Mammary epithelial cell (primary cell): ENCODE data around the gene ATP8B4.

Source experiments
- EZH2 ChIP-seq: IDR thresholded peaks from 2 replicates; pipeline ENCODE4 v1.6.1; 2012; ENCODE audit warnings: low read length, inconsistent platforms, borderline replicate concordance
- TF ChIP-seq, protein P1 (sequence below), 2 donors: IDR thresholded peaks in 1 of 2; conservative IDR thresholded peaks in 1 of 2; 2 replicates each; pipeline ENCODE4 v1.5.1; 2011 to 2012; ENCODE audit warnings: inconsistent platforms in 2 of 2, low read length in 2 of 2, mild to moderate bottlenecking in 2 of 2, control low read depth in 1 of 2, low read depth in 1 of 2; ENCODE audit not compliant: insufficient read depth in 1 of 2; ENCODE audit errors: extremely low read depth in 1 of 2

DNA sequence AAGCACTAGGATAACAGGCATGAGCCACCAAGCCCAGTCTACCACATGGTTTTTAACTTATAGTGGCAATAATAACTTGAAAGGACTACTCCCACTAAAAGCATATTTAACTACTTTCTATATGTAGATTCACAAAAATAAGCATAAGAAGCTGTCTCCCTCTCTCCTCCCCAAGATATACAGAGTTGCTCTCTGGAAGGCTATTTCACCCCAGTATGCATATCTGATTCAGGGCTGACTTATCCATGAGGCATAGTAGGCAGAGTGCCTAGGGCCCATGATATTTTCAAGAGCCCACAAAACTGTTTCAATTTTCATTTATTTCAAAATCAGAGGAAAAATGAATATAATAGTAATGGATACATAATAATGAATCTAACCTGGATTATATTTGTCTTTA is 20.5 kb downstream of the ATP8B4 start:
- TF ChIP-seq EZH2: no peak
- TF ChIP-seq, protein P1, sequence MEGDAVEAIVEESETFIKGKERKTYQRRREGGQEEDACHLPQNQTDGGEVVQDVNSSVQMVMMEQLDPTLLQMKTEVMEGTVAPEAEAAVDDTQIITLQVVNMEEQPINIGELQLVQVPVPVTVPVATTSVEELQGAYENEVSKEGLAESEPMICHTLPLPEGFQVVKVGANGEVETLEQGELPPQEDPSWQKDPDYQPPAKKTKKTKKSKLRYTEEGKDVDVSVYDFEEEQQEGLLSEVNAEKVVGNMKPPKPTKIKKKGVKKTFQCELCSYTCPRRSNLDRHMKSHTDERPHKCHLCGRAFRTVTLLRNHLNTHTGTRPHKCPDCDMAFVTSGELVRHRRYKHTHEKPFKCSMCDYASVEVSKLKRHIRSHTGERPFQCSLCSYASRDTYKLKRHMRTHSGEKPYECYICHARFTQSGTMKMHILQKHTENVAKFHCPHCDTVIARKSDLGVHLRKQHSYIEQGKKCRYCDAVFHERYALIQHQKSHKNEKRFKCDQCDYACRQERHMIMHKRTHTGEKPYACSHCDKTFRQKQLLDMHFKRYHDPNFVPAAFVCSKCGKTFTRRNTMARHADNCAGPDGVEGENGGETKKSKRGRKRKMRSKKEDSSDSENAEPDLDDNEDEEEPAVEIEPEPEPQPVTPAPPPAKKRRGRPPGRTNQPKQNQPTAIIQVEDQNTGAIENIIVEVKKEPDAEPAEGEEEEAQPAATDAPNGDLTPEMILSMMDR (conservative IDR thresholded peaks at IDR 0.05 in 1 of 2, IDR thresholded peaks at IDR 0.05 in 1 of 2; ENCODE audit: extremely low read depth in 1 of 2, insufficient read depth in 1 of 2, low read depth in 1 of 2, low read length in 2 of 2): no peak
